Endothelial cell of umbilical vein (primary cell): ENCODE measurements around the gene LNPEP. TPM values are rescaled to one million over a fixed set of nuclear protein-coding genes. Genes with fewer than 3 reads are reported as not detected.
A peak's percentile ranks its signal among the peaks of the same experiment; 100 is the strongest.

ENCODE experiments used
- BruUV-seq: library from RNA; stranded (reverse); fragments of 400-500 nt; replicated peaks from 2 replicates; lab custom pipeline; 2021; lab: Mats Ljungman, UMichigan
- CTCF ChIA-PET: fragments of 300-600, 350-600 bp; sonication (Branson Sonifier 250); formaldehyde crosslinking; loops from one replicate; lab custom pipeline; 2021; ENCODE audit warnings: antibody characterized with exemption, inconsistent platforms; lab: Charles Lee
- POLR2A ChIA-PET: fragments of 300-600, 350-600 bp; sonication (Branson Sonifier 250); formaldehyde crosslinking; loops from one replicate; lab custom pipeline; 2021; ENCODE audit warnings: antibody characterized with exemption, inconsistent platforms; lab: Charles Lee
- DNase-seq: peaks from one replicate; pipeline ENCODE4 v3.0.0-alpha.2; 2011; ENCODE audit warnings: low read depth, low spot score
- FAIRE-seq: peaks from 2 replicates; lab custom pipeline; 2011; peaks lifted over from hg19 to GRCh38; lab: Jason Lieb, UNC
- H2AFZ ChIP-seq: 2 replicates; pipeline ENCODE4 v1.6.0; 2012; ENCODE audit warnings: low read depth, low read length, control low read depth, inconsistent platforms
- H3K27ac ChIP-seq: 2 replicates; pipeline ENCODE4 v1.5.1; 2011; ENCODE audit warnings: low read depth, mild to moderate bottlenecking, control low read depth, low read length, moderate library complexity; ENCODE audit not compliant: insufficient read depth
- H3K27me3 ChIP-seq, 2 experiments: 2 replicates each; pipeline versions ENCODE4 v1.6.0 to v1.6.1; 2011; ENCODE audit warnings: low read length in 2 of 2, mixed read lengths in 1 of 2; ENCODE audit not compliant: control insufficient read depth in 2 of 2, insufficient read depth in 2 of 2
- H3K36me3 ChIP-seq, 2 experiments: 2 replicates in 1 of 2; 3 replicates in 1 of 2; pipeline ENCODE4 v1.5.1; 2011; ENCODE audit warnings: low read length in 2 of 2, mild to moderate bottlenecking in 1 of 2, moderate library complexity in 1 of 2; ENCODE audit not compliant: control insufficient read depth in 2 of 2, insufficient read depth in 2 of 2; ENCODE audit errors: extremely low read depth in 1 of 2
- H3K4me1 ChIP-seq: 3 replicates; pipeline ENCODE4 v1.5.1; 2011; ENCODE audit warnings: mild to moderate bottlenecking, low read length; ENCODE audit not compliant: control insufficient read depth, insufficient read depth; ENCODE audit errors: extremely low read depth
- H3K4me2 ChIP-seq: 2 replicates; pipeline ENCODE4 v1.6.1; 2011; ENCODE audit warnings: low read length, control low read depth, mixed read lengths; ENCODE audit not compliant: insufficient read depth
- H3K4me3 ChIP-seq, 3 experiments: fragments of 200-600 bp in 1 of 3; sonication (generic), shearing (Covaris generic) in 1 of 3; replicated peaks in 1 of 3; 2 replicates each; pipeline ENCODE4 v1.5.1; 2011 to 2016; ENCODE audit warnings: control low read depth in 3 of 3, low read length in 3 of 3, mild to moderate bottlenecking in 2 of 3, inconsistent platforms in 1 of 3, low read depth in 1 of 3, moderate library complexity in 1 of 3; ENCODE audit not compliant: insufficient read depth in 1 of 3
- H3K79me2 ChIP-seq: 2 replicates; pipeline ENCODE4 v1.6.0; 2012; ENCODE audit warnings: low read length, inconsistent platforms; ENCODE audit not compliant: control insufficient read depth, insufficient read depth
- H3K9ac ChIP-seq: replicated peaks from 2 replicates; pipeline ENCODE3; 2011; ENCODE audit warnings: low read length, control low read depth; ENCODE audit not compliant: insufficient read depth; ENCODE audit errors: extremely low read depth
- H3K9me1 ChIP-seq: replicated peaks from 3 replicates; pipeline ENCODE4 v1.6.0; 2011; ENCODE audit warnings: mild to moderate bottlenecking, low read length; ENCODE audit not compliant: control insufficient read depth, insufficient read depth; ENCODE audit errors: extremely low read depth
- H3K9me3 ChIP-seq: replicated peaks from 2 replicates; pipeline ENCODE4 v1.5.1; 2012; ENCODE audit warnings: low read length, inconsistent platforms; ENCODE audit not compliant: control insufficient read depth, insufficient read depth
- H4K20me1 ChIP-seq: replicated peaks from 2 replicates; pipeline ENCODE3; 2011; ENCODE audit warnings: mild to moderate bottlenecking, low read length; ENCODE audit not compliant: control insufficient read depth, insufficient read depth; ENCODE audit errors: extremely low read depth
- CTCF ChIP-seq, 2 donors: IDR thresholded peaks; 1 replicate in 1 of 2; 2 replicates in 1 of 2; pipeline ENCODE4 v1.5.1; 2011; ENCODE audit warnings: low read length in 2 of 2, mild to moderate bottlenecking in 2 of 2, moderate library complexity in 2 of 2, control low read depth in 1 of 2, inconsistent platforms in 1 of 2, low read depth in 1 of 2; ENCODE audit not compliant: insufficient read depth in 1 of 2; ENCODE audit errors: extremely low read depth in 1 of 2
- EZH2 ChIP-seq: IDR thresholded peaks from 2 replicates; pipeline ENCODE4 v1.6.1; 2012; ENCODE audit warnings: borderline replicate concordance, low read depth, mild to moderate bottlenecking, moderate library complexity, low read length, inconsistent platforms; ENCODE audit not compliant: severe bottlenecking
- FOS ChIP-seq: IDR thresholded peaks from 2 replicates; pipeline ENCODE4 v1.6.1; 2011; ENCODE audit warnings: mild to moderate bottlenecking, low read length, moderate library complexity, borderline replicate concordance; ENCODE audit not compliant: insufficient read depth
- GATA2 ChIP-seq: IDR thresholded peaks from 2 replicates; pipeline ENCODE4 v1.7.0; 2011; ENCODE audit warnings: low read depth, mild to moderate bottlenecking, moderate library complexity, mixed read lengths, low read length; ENCODE audit not compliant: insufficient read length, insufficient read depth
- JUN ChIP-seq: IDR thresholded peaks from 2 replicates; pipeline ENCODE4 v1.6.1; 2011; ENCODE audit warnings: borderline replicate concordance, low read depth; ENCODE audit not compliant: insufficient read length, insufficient read depth
- MAX ChIP-seq: IDR thresholded peaks from 2 replicates; pipeline ENCODE4 v1.6.1; 2011; ENCODE audit not compliant: insufficient read depth, insufficient read length
- MYC ChIP-seq: IDR thresholded peaks from one replicate; pipeline ENCODE4 v1.6.1; 2011; ENCODE audit warnings: mild to moderate bottlenecking, low read depth, low read length
- POLR2A ChIP-seq: IDR thresholded peaks from 2 replicates; pipeline ENCODE4 v1.6.1; 2012; ENCODE audit warnings: low read depth, mild to moderate bottlenecking, control low read depth, low read length
- POLR2AphosphoS5 ChIP-seq: IDR thresholded peaks from 2 replicates; pipeline ENCODE4 v1.6.1; 2012; ENCODE audit warnings: low read depth, mild to moderate bottlenecking, control low read depth, low read length, moderate library complexity; ENCODE audit not compliant: insufficient read depth
- dilution Hi-C: fragments of 300-500 bp; cut with MboI; formaldehyde crosslinking; loops from one replicate; pipeline ENCODE4 v1.15.0; 2019; ENCODE audit warnings: low sequenced_read_pairs; ENCODE audit not compliant: extremely low pct_ligation_motif_present
- intact Hi-C: fragments of 100-400 bp; cut with micrococcal nuclease; formaldehyde crosslinking; loops from one replicate; pipeline ENCODE4 v1.10.0; 2022
- polyA plus RNA-seq, 4 experiments: library from polyadenylated mRNA; depleted of rRNA in 3 of 4; stranded (reverse) in 3 of 4; unstranded in 1 of 4; fragments of >200 nt; gene quantifications; 2 replicates each; pipeline versions ENCODE4 v1.2.1 to v1.2.3, GENCODE V29; 2011 to 2012; ENCODE audit warnings: missing spikeins in 1 of 4
- total RNA-seq: library from RNA; stranded (reverse); gene quantifications from 2 replicates; pipeline ENCODE4 v1.2.3, GENCODE V29; 2021

LNPEP gene
- total and polyA plus RNA-seq, 2 donors (not counting 3 experiments of a cell fraction or from before 2014, with no cell fraction given), result 7.0 to 23.5 TPM

- BruUV-seq, result TSS peak; percentile 67
- no peaks in the 10 kb centered on the region for H3K79me2 ChIP-seq
- no peak overlapping the region for H2AFZ ChIP-seq
- H3K4me2 ChIP-seq, result no peak overlapping the region
- peak overlapping the region; percentile 38 for H3K9ac ChIP-seq
- ChIA-PET POLR2A (no interaction called here), CTCF (no interaction called here)
- dilution Hi-C loops, result no loop called here
- no peaks in the 10 kb centered on the region for H4K20me1 ChIP-seq
- peaks cover 5% of the 10 kb centered on the region for H3K4me1 ChIP-seq
- intact Hi-C loops, result no loop called here
- peak; percentile 9 for DNase-seq
- peak overlapping the region; percentile 13 for H3K27ac ChIP-seq
- no peaks in the 10 kb centered on the region for H3K9me1 ChIP-seq
- H3K36me3 ChIP-seq, result peaks cover 0 to 2% of the 10 kb centered on the region in 2 experiments
- no peak for TF ChIP-seq GATA2
- no peak for TF ChIP-seq EZH2
- TF ChIP-seq FOS, result no peak
- no peak for TF ChIP-seq POLR2A
- TF ChIP-seq JUN, result no peak
- no peak for TF ChIP-seq MAX
- no peak for TF ChIP-seq POLR2AphosphoS5
- TF ChIP-seq CTCF (IDR thresholded peaks at IDR 0.05; ENCODE audit: extremely low read depth in 1 of 2, insufficient read depth in 1 of 2, low read depth in 1 of 2, low read length in 2 of 2), result no peak
- TF ChIP-seq MYC, result no peak
- no peaks in the 10 kb centered on the region for H3K27me3 ChIP-seq
- no peak for FAIRE-seq
- no peaks in the 10 kb centered on the region for H3K9me3 ChIP-seq
- H3K4me3 ChIP-seq, result no peak overlapping the region
Observed at GRCh38 chr5:96920744-96921355, 15.0 kb upstream of the LNPEP start.
